Retina (tissue), 1 donor: ENCODE results near the gene CCS.
"Not testable (repeated sequence)": the region's sequence is repeated elsewhere in the genome, so short reads cannot be mapped to it uniquely, and the experiment has no call there.

Experiments used
- DNase-seq: peaks from one replicate; pipeline ENCODE4 v3.0.0-alpha.2; 2016

CCS gene

GRCh38 chr11:66592457-66593302, at the start of gene CCS, which contains the start of gene CCDC87:
Gene CCS, plus strand, starts transcription at chr11:66593185. Its CDS starts 77 bp downstream, at chr11:66593262.
Gene CCDC87, minus strand, starts transcription at chr11:66593063. Its CDS starts 48 bp downstream, at chr11:66593015.
- DNase-seq = peak; percentile 98

- DNase-seq = peak; percentile 78
Observed at GRCh38 chr11:66543263-66544107, 49.5 kb upstream of the CCS start.

GRCh38 chr11:66544952-66545351, 48.0 kb upstream of the CCS start:
- DNase-seq = not testable (repeated sequence)

- peak; percentile 96 for DNase-seq
Observed at GRCh38 chr11:66545701-66546367, 47.2 kb upstream of the CCS start, which contains the start of gene ZDHHC24. Gene ZDHHC24, minus strand, starts transcription at chr11:66546048. Its CDS starts 45 bp downstream, at chr11:66546003.

GRCh38 chr11:66546368-66546965, 46.5 kb upstream of the CCS start, which contains the start of gene ACTN3:
Gene ACTN3, plus strand, starts transcription at chr11:66546903. Its CDS starts 35 bp downstream, at chr11:66546938.
- no peak for DNase-seq

- no peak for DNase-seq
Observed at GRCh38 chr11:66546966-66547661, 45.9 kb upstream of the CCS start.

GRCh38 chr11:66547662-66548009, 45.3 kb upstream of the CCS start:
- DNase-seq = no peak

GRCh38 chr11:66548041-66548440, 44.9 kb upstream of the CCS start:
- DNase-seq = no peak

- no peak for DNase-seq
Observed at GRCh38 chr11:66548774-66549630, 44.0 kb upstream of the CCS start.

- DNase-seq = no peak
Observed at GRCh38 chr11:66549696-66550095, 43.3 kb upstream of the CCS start.

- no peak for DNase-seq
Observed at GRCh38 chr11:66550887-66551286, 42.1 kb upstream of the CCS start.

- no peak for DNase-seq
Observed at GRCh38 chr11:66554602-66555001, 38.4 kb upstream of the CCS start.

GRCh38 chr11:66555416-66555815, 37.6 kb upstream of the CCS start:
- DNase-seq = no peak

GRCh38 chr11:66556086-66556485, 36.9 kb upstream of the CCS start:
- DNase-seq = no peak

GRCh38 chr11:66557733-66558326, 35.2 kb upstream of the CCS start:
- no peak for DNase-seq

GRCh38 chr11:66559142-66559865, 33.7 kb upstream of the CCS start:
- peak; percentile 42 for DNase-seq

GRCh38 chr11:66559866-66560676, 32.9 kb upstream of the CCS start:
- DNase-seq = no peak

- no peak for DNase-seq
Observed at GRCh38 chr11:66561178-66561974, 31.6 kb upstream of the CCS start.
